HG02970 (cell line): ENCODE measurements around the gene ZNF574.
A peak's percentile ranks its signal among the peaks of the same experiment; 100 is the strongest.
"Not testable (repeated sequence)": the region's sequence is repeated elsewhere in the genome, so short reads cannot be mapped to it uniquely, and the experiment has no call there.

Experiments
- ATAC-seq: cut with Tn5 transposase; IDR thresholded peaks from one replicate; pipeline ENCODE4 v1.9.1; 2021; ENCODE audit warnings: mild to moderate bottlenecking, moderate library complexity, moderate number of reproducible peaks; ENCODE audit not compliant: unreplicated experiment, low FRiP score

ZNF574 gene

GRCh38 chr19:42095814-42096230 is 19.9 kb downstream of the ZNF574 start:
- ATAC-seq = no peak

- no peak for ATAC-seq
Observed at GRCh38 chr19:42096255-42096837, 20.4 kb downstream of the ZNF574 start.

- ATAC-seq = no peak
Observed at GRCh38 chr19:42097461-42097860, 21.5 kb downstream of the ZNF574 start.

GRCh38 chr19:42098781-42099180 is 22.8 kb downstream of the ZNF574 start:
- no peak for ATAC-seq

GRCh38 chr19:42099336-42099925 is 23.5 kb downstream of the ZNF574 start:
- no peak for ATAC-seq

- not testable (repeated sequence) for ATAC-seq
Observed at GRCh38 chr19:42100241-42100640, 24.3 kb downstream of the ZNF574 start.

GRCh38 chr19:42102877-42103276 is 26.9 kb downstream of the ZNF574 start:
- ATAC-seq = no peak

- ATAC-seq = no peak
Observed at GRCh38 chr19:42105368-42105767, 29.4 kb downstream of the ZNF574 start.

GRCh38 chr19:42108527-42109389 is 32.8 kb downstream of the ZNF574 start:
- ATAC-seq = peak; percentile 73

GRCh38 chr19:42109896-42110295 is 33.9 kb downstream of the ZNF574 start:
- ATAC-seq = no peak

- ATAC-seq = no peak
Observed at GRCh38 chr19:42110658-42111057, 34.7 kb downstream of the ZNF574 start.

GRCh38 chr19:42111384-42111783 is 35.4 kb downstream of the ZNF574 start:
- no peak for ATAC-seq

- ATAC-seq = no peak
Observed at GRCh38 chr19:42111811-42112210, 35.8 kb downstream of the ZNF574 start.

GRCh38 chr19:42113641-42114348 is 37.8 kb downstream of the ZNF574 start:
- no peak for ATAC-seq

- no peak for ATAC-seq
Observed at GRCh38 chr19:42114412-42114811, 38.4 kb downstream of the ZNF574 start.

- ATAC-seq = no peak
Observed at GRCh38 chr19:42115219-42115618, 39.3 kb downstream of the ZNF574 start.

- ATAC-seq = no peak
Observed at GRCh38 chr19:42115705-42116104, 39.7 kb downstream of the ZNF574 start.

- ATAC-seq = no peak
Observed at GRCh38 chr19:42116308-42117075, 40.5 kb downstream of the ZNF574 start.

GRCh38 chr19:42117076-42117475 is 41.1 kb downstream of the ZNF574 start:
- no peak for ATAC-seq

- no peak for ATAC-seq
Observed at GRCh38 chr19:42120276-42120980, 44.5 kb downstream of the ZNF574 start.
